ENCODE results near the gene RNF212B.

GRCh38 chr14:23227566-23227965 lies 10.2 kb upstream of the RNF212B start:
- no peak for TF ChIP-seq EP300 (IDR thresholded peaks at IDR 0.05)
- no peak for TF ChIP-seq CTCF (IDR thresholded peaks at IDR 0.05)
- no peak for TF ChIP-seq POLR2AphosphoS5 (IDR thresholded peaks at IDR 0.05)
- no peak for TF ChIP-seq POLR2A (IDR thresholded peaks at IDR 0.05)

All from gastroesophageal sphincter (tissue), 3 donors.